DMS53 treated with DMSO at 0.1 percent for 48 hours (cell line): ENCODE measurements around the gene SMNDC1.
"Not testable (repeated sequence)": the region's sequence is repeated elsewhere in the genome, so short reads cannot be mapped to it uniquely, and the experiment has no call there.

Experiments
- DNase-seq: peaks from one replicate; lab custom pipeline; 2025; ENCODE audit not compliant: unreplicated experiment; lab: John Stamatoyannopoulos, UW

SMNDC1 gene

GRCh38 chr10:110285501-110285900, 19.2 kb downstream of the SMNDC1 start:
- no peak for DNase-seq

GRCh38 chr10:110284262-110284661, 20.5 kb downstream of the SMNDC1 start:
- no peak for DNase-seq

- DNase-seq: peak; percentile 63
Measured at GRCh38 chr10:110279407-110279986, 25.2 kb downstream of the SMNDC1 start.

- DNase-seq: no peak
Measured at GRCh38 chr10:110278562-110279406, 25.9 kb downstream of the SMNDC1 start.

- DNase-seq: no peak
Measured at GRCh38 chr10:110277591-110277990, 27.1 kb downstream of the SMNDC1 start.

- DNase-seq: no peak
Measured at GRCh38 chr10:110276603-110277002, 28.1 kb downstream of the SMNDC1 start.

GRCh38 chr10:110275128-110275729, 29.5 kb downstream of the SMNDC1 start:
- DNase-seq: no peak

GRCh38 chr10:110274647-110275046, 30.1 kb downstream of the SMNDC1 start:
- DNase-seq: no peak

- DNase-seq: no peak
Measured at GRCh38 chr10:110274072-110274627, 30.6 kb downstream of the SMNDC1 start.

GRCh38 chr10:110273474-110273873, 31.2 kb downstream of the SMNDC1 start:
- no peak for DNase-seq

- not testable (repeated sequence) for DNase-seq
Measured at GRCh38 chr10:110272995-110273394, 31.7 kb downstream of the SMNDC1 start.

- DNase-seq: no peak
Measured at GRCh38 chr10:110269374-110270318, 35.1 kb downstream of the SMNDC1 start.

- DNase-seq: no peak
Measured at GRCh38 chr10:110268971-110269370, 35.7 kb downstream of the SMNDC1 start.

- DNase-seq: no peak
Measured at GRCh38 chr10:110268442-110268841, 36.3 kb downstream of the SMNDC1 start.

GRCh38 chr10:110267276-110267675, 37.4 kb downstream of the SMNDC1 start:
- no peak for DNase-seq

- DNase-seq: no peak
Measured at GRCh38 chr10:110265573-110266193, 39.0 kb downstream of the SMNDC1 start.

GRCh38 chr10:110263164-110263563, 41.6 kb downstream of the SMNDC1 start:
- no peak for DNase-seq

GRCh38 chr10:110260746-110261477, 43.8 kb downstream of the SMNDC1 start:
- no peak for DNase-seq

- DNase-seq: no peak
Measured at GRCh38 chr10:110259317-110259716, 45.4 kb downstream of the SMNDC1 start.

GRCh38 chr10:110258542-110258941, 46.2 kb downstream of the SMNDC1 start:
- DNase-seq: no peak
